H54 (cell line): ENCODE data around the gene PMP22.

Experiments
- DNase-seq: peaks from one replicate; pipeline ENCODE4 v3.0.0; 2011; ENCODE audit warnings: low spot score, mixed read lengths; ENCODE audit not compliant: insufficient read length
- FAIRE-seq: peaks from 3 replicates; lab custom pipeline; 2011; peaks lifted over from hg19 to GRCh38; lab: Jason Lieb, UNC
- POLR2A ChIP-seq: IDR thresholded peaks from 2 replicates; pipeline ENCODE4 v1.6.1; 2011; ENCODE audit warnings: low read depth, mild to moderate bottlenecking, low read length

Gene PMP22

DNA sequence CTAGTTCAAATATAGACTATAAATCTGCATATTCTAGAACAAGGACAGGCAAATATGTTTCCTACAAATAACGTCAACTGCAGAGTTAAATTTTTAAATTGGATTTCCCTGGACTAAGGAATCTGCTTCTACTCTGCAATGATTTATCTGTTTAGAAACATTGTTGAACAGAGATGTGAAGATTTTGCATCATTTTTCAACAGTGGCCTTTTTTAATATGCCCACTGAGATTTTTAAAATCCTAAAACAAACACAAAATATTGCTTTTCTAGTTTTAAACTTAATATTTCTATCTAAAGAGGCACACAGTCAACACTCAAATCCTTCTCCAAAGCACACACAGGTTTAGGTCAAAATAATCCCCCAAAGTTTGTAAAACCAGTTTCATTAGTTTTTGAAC is 23.7 kb upstream of the PMP22 start:
- no peak for DNase-seq

GRCh38 chr17:15287538-15288267 is 22.6 kb upstream of the PMP22 start:
- FAIRE-seq (no peak), DNase-seq (no peak)
- no peak for TF ChIP-seq POLR2A

More for the DNA sequence above, 23.7 kb upstream of the PMP22 start:
- FAIRE-seq: no peak
- no peak for TF ChIP-seq POLR2A

DNA sequence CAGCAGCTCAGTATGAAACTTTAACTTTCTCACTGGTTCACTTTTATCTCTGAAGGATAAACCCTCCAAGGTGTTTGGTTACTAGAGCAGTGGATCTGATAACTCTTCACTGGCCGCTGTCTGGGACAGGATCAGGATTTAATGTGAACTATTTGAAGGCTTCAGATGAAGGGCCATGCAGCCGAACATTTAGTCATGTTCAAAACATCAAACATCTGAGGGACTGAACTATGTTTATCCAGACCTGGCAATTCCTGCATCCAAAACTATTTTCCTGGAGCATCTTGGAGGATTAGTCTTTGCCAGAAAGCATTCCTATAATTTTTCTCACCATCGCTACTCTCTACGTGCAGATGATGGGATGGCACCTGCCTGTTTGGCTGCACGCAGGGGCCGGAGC is 20.3 kb upstream of the PMP22 start:
- TF ChIP-seq POLR2A: no peak
- DNase-seq (no peak), FAIRE-seq (no peak)

GRCh38 chr17:15284537-15284936 is 19.4 kb upstream of the PMP22 start:
- no peak for TF ChIP-seq POLR2A
- no peak for DNase-seq
- no peak for FAIRE-seq

DNA sequence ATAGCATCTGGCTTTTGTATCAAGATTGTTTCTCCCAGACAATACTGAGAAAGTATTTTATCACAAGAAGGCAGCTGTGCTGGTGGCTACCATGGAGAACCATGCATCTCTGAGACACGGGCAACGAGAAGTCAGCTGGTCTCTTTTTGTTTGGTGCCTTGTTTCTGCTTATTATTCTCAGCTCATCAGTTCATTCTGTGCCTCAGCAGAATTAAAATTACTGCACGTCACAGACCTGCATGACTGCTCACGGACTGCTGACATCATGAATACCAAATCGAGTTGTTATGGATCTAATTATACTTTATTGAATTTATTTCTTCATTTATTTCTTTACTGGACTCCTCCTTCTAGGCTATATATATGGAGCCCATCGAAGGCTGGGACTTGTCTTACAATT is 19.0 kb upstream of the PMP22 start:
- TF ChIP-seq POLR2A: no peak
- no peak for DNase-seq
- no peak for FAIRE-seq

- no peak for TF ChIP-seq POLR2A
- DNase-seq (no peak), FAIRE-seq (no peak)
Measured at GRCh38 chr17:15281909-15282308, 16.8 kb upstream of the PMP22 start.

DNA sequence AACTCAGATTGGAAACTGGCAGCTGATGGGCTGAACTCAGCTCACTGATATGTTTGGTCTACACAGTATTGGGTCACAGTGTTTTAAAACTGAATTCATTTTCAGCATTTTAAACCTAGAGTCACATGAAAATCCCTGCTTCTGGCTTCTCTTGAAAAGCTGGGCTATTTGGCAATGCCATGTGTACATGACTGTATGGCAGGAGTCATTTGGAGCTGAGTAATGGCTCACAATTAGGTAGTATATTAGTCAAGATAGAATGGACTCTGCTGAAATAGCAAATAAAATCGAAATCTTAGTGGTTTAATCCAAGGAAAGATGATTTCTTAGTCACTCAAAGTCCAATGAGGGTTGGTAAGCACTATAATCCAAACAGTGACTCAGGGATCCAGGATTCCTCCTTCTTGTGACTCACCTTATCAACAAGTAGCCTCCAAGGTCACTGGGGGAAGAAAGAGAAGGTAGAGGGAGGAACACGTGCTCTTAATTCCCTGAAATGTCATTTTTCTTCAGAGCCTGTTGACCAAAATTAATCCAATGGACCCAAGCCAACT is 13.9 kb upstream of the PMP22 start:
- FAIRE-seq: peak; percentile 93
- peak; percentile 58 for DNase-seq
- no peak for TF ChIP-seq POLR2A

DNA sequence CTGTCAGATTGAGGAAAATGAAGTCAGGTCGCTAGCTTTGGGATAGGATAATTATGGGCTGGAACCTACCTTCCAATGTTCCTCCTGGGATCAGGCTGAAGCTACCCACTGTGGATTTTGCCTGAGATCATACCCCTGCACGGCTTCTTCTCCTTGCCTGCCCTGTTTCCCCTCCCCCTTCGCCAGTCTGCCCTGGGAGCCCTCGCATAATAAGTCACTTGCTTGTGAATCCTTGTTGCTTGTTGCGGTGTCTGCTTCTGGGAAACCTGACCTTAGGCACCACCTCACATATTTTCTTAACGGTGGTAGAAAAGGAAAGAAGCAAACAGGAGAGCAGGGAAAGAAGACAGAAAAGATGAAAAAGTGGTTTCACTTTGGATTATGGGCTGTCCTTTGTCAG is 13.3 kb upstream of the PMP22 start:
- no peak for TF ChIP-seq POLR2A
- DNase-seq (no peak), FAIRE-seq (no peak)

GRCh38 chr17:15274017-15274416 is 8.9 kb upstream of the PMP22 start:
- FAIRE-seq: no peak
- no peak for TF ChIP-seq POLR2A
- DNase-seq: no peak

GRCh38 chr17:15273141-15273793 is 8.1 kb upstream of the PMP22 start:
- no peak for TF ChIP-seq POLR2A
- DNase-seq: peak; percentile 40
- FAIRE-seq: no peak

DNA sequence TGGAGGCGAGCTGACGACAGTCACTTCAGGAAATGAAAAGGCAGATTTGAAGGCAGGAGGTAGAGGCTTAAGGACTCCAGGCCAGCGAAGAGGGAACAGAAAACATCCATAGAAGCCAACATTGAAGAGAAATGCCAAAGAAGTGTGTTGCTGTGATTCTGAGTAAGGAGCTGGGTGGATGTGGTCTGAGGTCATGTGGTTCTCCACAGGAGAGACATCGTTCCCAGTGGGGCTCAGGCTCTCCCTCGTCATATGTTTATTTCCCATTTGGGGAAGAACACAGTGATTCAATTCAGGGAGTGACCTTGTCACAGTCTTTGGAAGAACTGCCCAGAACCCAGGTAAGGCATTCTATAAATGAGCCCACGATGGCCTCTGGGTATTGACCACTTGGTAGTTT is 6.6 kb upstream of the PMP22 start:
- FAIRE-seq (no peak), DNase-seq (no peak)
- no peak for TF ChIP-seq POLR2A

GRCh38 chr17:15270628-15271381 is 5.7 kb upstream of the PMP22 start:
- DNase-seq: no peak
- no peak for TF ChIP-seq POLR2A
- FAIRE-seq: no peak

GRCh38 chr17:15269780-15270089 is 4.6 kb upstream of the PMP22 start:
- DNase-seq (no peak), FAIRE-seq (no peak)
- no peak for TF ChIP-seq POLR2A
